Measurements from ENCODE around the gene RPTN.

Gene RPTN

GRCh38 chr1:152159144-152159543 is at the start of gene RPTN:
Gene RPTN (minus strand): TSS chr1:152159228. CDS start chr1:152157889, 1,339 bp downstream.
- DNase-seq = no peak

- DNase-seq = no peak
Measured at GRCh38 chr1:152198982-152199381, 40.0 kb upstream of the RPTN start.

- no peak for DNase-seq
Measured at GRCh38 chr1:152197361-152197941, 38.4 kb upstream of the RPTN start.

- DNase-seq = no peak
Measured at GRCh38 chr1:152191711-152192110, 32.7 kb upstream of the RPTN start.

GRCh38 chr1:152191260-152191659 is 32.2 kb upstream of the RPTN start:
- no peak for DNase-seq

GRCh38 chr1:152190589-152190988 is 31.6 kb upstream of the RPTN start:
- DNase-seq = no peak

- DNase-seq = peak; percentile 12
Measured at GRCh38 chr1:152189657-152190442, 30.8 kb upstream of the RPTN start.

- DNase-seq = peak; percentile 2
Measured at GRCh38 chr1:152188673-152189591, 29.9 kb upstream of the RPTN start.

- no peak for DNase-seq
Measured at GRCh38 chr1:152186556-152187285, 27.7 kb upstream of the RPTN start.

- DNase-seq = peak; percentile 50
Measured at GRCh38 chr1:152185544-152186391, 26.7 kb upstream of the RPTN start.

GRCh38 chr1:152182944-152183361 is 23.9 kb upstream of the RPTN start:
- DNase-seq = no peak

GRCh38 chr1:152182431-152182830 is 23.4 kb upstream of the RPTN start:
- DNase-seq = no peak

GRCh38 chr1:152179566-152179965 is 20.5 kb upstream of the RPTN start:
- no peak for DNase-seq

GRCh38 chr1:152170287-152170905 is 11.4 kb upstream of the RPTN start:
- DNase-seq = no peak

- DNase-seq = no peak
Measured at GRCh38 chr1:152169366-152170025, 10.5 kb upstream of the RPTN start.

- DNase-seq = no peak
Measured at GRCh38 chr1:152168535-152168868, 9.5 kb upstream of the RPTN start.

- no peak for DNase-seq
Measured at GRCh38 chr1:152167835-152168534, 9.0 kb upstream of the RPTN start.

- DNase-seq = no peak
Measured at GRCh38 chr1:152166966-152167365, 7.9 kb upstream of the RPTN start.

GRCh38 chr1:152165286-152166077 is 6.5 kb upstream of the RPTN start:
- DNase-seq = no peak

Measured in NCI-H1092 treated with DMSO at 0.1 percent for 48 hours (cell line).